ENCODE data around the gene GEMIN2.

DNA sequence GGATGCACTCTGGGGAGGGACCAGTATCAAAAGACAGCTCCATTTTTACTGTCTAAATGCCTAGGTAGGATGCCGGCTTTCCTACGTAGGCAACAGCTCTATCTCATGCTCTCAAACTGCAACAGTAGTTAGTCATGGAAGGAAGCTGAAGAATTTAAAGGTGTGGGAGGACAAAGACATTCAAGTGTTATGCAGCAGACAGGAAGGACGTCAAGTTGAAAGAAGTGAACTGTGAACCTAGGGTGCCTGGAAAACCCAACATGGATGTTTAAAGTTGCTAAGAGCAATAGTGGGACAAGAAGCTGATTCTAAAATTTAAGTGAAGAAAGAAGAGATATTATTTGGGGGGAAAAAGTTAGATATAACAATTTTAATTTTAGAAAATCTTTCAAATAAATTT, 17.0 kb upstream of the GEMIN2 start:
- TF ChIP-seq CTCF (IDR thresholded peaks at IDR 0.05) (no peak), POLR2A (IDR thresholded peaks at IDR 0.05) (no peak)

Data from lower leg skin (tissue), 3 donors.